Left lung (tissue), 10 donors: ENCODE data around the gene CCDC51. TPM values are rescaled to one million over a fixed set of nuclear protein-coding genes. Genes with fewer than 3 reads are reported as not detected.
A peak's percentile ranks its signal among the peaks of the same experiment; 100 is the strongest.

Source experiments
- ATAC-seq: fragments of 200-7000 bp; cut with Tn5 transposase; one replicate; pipeline ENCODE4 v1.9.1; 2020; ENCODE audit warnings: moderate library complexity
- DNase-seq, 4 donors: peaks; one replicate each; pipeline ENCODE4 v3.0.0-alpha.2; 2013 to 2020
- H3K27ac ChIP-seq, 2 donors: fragments of 200-600 bp; sonication (generic) in 1 of 2; one replicate each; pipeline versions ENCODE4 v1.5.0 to v1.8.0; 2020 to 2021
- H3K27me3 ChIP-seq, 2 donors: fragments of 200-600 bp; sonication (generic) in 1 of 2; one replicate each; pipeline versions ENCODE4 v1.5.0 to v1.8.0; 2020 to 2021
- H3K36me3 ChIP-seq, 2 donors: fragments of 200-600 bp; sonication (generic) in 1 of 2; one replicate each; pipeline versions ENCODE4 v1.5.0 to v1.8.0; 2020 to 2021
- H3K4me1 ChIP-seq, 2 donors: fragments of 200-600 bp; one replicate each; pipeline ENCODE4 v1.8.0; 2021
- H3K4me3 ChIP-seq, 2 donors: fragments of 200-600 bp; sonication (generic) in 1 of 2; one replicate each; pipeline versions ENCODE4 v1.5.0 to v1.8.0; 2020 to 2021; ENCODE audit warnings: mild to moderate bottlenecking in 1 of 2
- H3K9me3 ChIP-seq, 2 donors: fragments of 200-600 bp; sonication (generic) in 1 of 2; one replicate each; pipeline versions ENCODE4 v1.5.0 to v1.8.0; 2020 to 2021
- CTCF ChIP-seq, 2 donors: fragments of 200-600 bp; sonication (generic) in 1 of 2; IDR thresholded peaks; one replicate each; pipeline versions ENCODE4 v1.5.0 to v1.8.0; 2021; ENCODE audit warnings: antibody characterized with exemption in 2 of 2
- intact Hi-C, 2 donors: fragments of 100-400 bp; cut with DNase I; formaldehyde crosslinking; loops; one replicate each; pipeline versions ENCODE4 v1.11.2 to v1.14.2; 2022
- polyA plus RNA-seq, 6 donors: library from polyadenylated mRNA; unstranded; fragments of 120-200 nt; gene quantifications; one replicate each; pipeline ENCODE4 v1.2.1, GENCODE V29; 2013; ENCODE audit not compliant: insufficient read length in 6 of 6
- total RNA-seq, 2 donors: library from RNA; stranded (reverse); fragmentation: NEBNext Ultra II Directional; extraction: Animal tissue kit (Norgen Biotek cat#: 25700); gene quantifications; one replicate each; pipeline ENCODE4 v1.2.1, GENCODE V29; 2021
- donor health status: DM: no; HTN: yes; CAD: no.
- donor health status: DM: no; HTN: no; CAD: no.

Gene CCDC51
- total and polyA plus RNA-seq, 8 donors, result 13.4 to 16.2 (median 14.8) TPM

GRCh38 chr3:48409291-48410201, 30.4 kb downstream of the CCDC51 start:
- Histone ChIP-seq H3K36me3 (peaks cover 0 to 95% of the 10 kb centered on the region in 2 donors), H3K9me3 (no peaks in the 10 kb centered on the region), H3K4me1 (no peaks in the 10 kb centered on the region), H3K4me3 (no peak overlapping the region), H3K27me3 (no peaks in the 10 kb centered on the region), H3K27ac (no peak overlapping the region)
- intact Hi-C loops, result no loop called here
- ATAC-seq (no peak), DNase-seq (peak in 2 of 4 donors; percentile 16 to 63)
- TF ChIP-seq CTCF (IDR thresholded peaks at IDR 0.05), result no peak

GRCh38 chr3:48408823-48409281, 31.1 kb downstream of the CCDC51 start:
- intact Hi-C loops, result no loop called here
- peaks cover 0 to 95% of the 10 kb centered on the region in 2 donors for H3K36me3 ChIP-seq

GRCh38 chr3:48407542-48408099, 32.3 kb downstream of the CCDC51 start:
- no peaks in the 10 kb centered on the region for H3K4me1 ChIP-seq
- intact Hi-C loops, result no loop called here
- ATAC-seq, result no peak
- peaks cover 0 to 90% of the 10 kb centered on the region in 2 donors for H3K36me3 ChIP-seq
- no peak overlapping the region for H3K4me3 ChIP-seq
- no peak overlapping the region for H3K27ac ChIP-seq
- no peaks in the 10 kb centered on the region for H3K9me3 ChIP-seq
- peak in 1 of 4 donors; percentile 12 for DNase-seq
- no peaks in the 10 kb centered on the region for H3K27me3 ChIP-seq
- no peak for TF ChIP-seq CTCF (IDR thresholded peaks at IDR 0.05)

More at GRCh38 chr3:48408823-48409281, 31.1 kb downstream of the CCDC51 start:
- DNase-seq, result peak in 2 of 4 donors; percentile 25 to 44
- Histone ChIP-seq H3K27me3 (no peaks in the 10 kb centered on the region), H3K4me1 (no peaks in the 10 kb centered on the region), H3K9me3 (no peaks in the 10 kb centered on the region), H3K4me3 (no peak overlapping the region), H3K27ac (no peak overlapping the region)
- TF ChIP-seq CTCF (IDR thresholded peaks at IDR 0.05), result no peak
- ATAC-seq, result no peak

- peak in 1 of 4 donors; percentile 22 for DNase-seq
- no peak for ATAC-seq
- H3K36me3 ChIP-seq, result peaks cover 0 to 81% of the 10 kb centered on the region in 2 donors
- no peaks in the 10 kb centered on the region for H3K4me1 ChIP-seq
- no peak for TF ChIP-seq CTCF (IDR thresholded peaks at IDR 0.05)
- intact Hi-C loops, result no loop called here
- H3K27ac ChIP-seq, result no peak overlapping the region
- H3K4me3 ChIP-seq, result no peak overlapping the region
- no peaks in the 10 kb centered on the region for H3K27me3 ChIP-seq
- no peaks in the 10 kb centered on the region for H3K9me3 ChIP-seq
These were observed 33.2 kb downstream of the CCDC51 start for GRCh38 chr3:48406443-48407431.
